ENCODE measurements around the gene ZNF212. TPM values are rescaled to one million over a fixed set of nuclear protein-coding genes. Genes with fewer than 3 reads are reported as not detected.

The ZNF212 gene
- total RNA-seq, 6 experiments from 2014 or later, result 6.2 to 8.2 (median 6.3) TPM

GRCh38 chr7:149196705-149197171, 42.7 kb upstream of the ZNF212 start:
- peak; percentile 39 for DNase-seq
- H3K4me1 Mint-ChIP-seq (ENCODE audit: low read depth), result peaks cover 42% of the 10 kb centered on the region
- no peak for TF ChIP-seq CTCF (IDR thresholded peaks at IDR 0.05)
- H3K27ac Mint-ChIP-seq, result peak overlapping the region; percentile 91
- no peaks in the 10 kb centered on the region for H3K9me3 Mint-ChIP-seq
- H3K4me3 Mint-ChIP-seq, result peak overlapping the region; percentile 96
- H3K36me3 Mint-ChIP-seq (ENCODE audit: low read depth), result peaks cover 38% of the 10 kb centered on the region
- H3K27me3 Mint-ChIP-seq (ENCODE audit: insufficient read depth), result peaks cover 3% of the 10 kb centered on the region; the same call in 1 of the 2 replicates

DNA sequence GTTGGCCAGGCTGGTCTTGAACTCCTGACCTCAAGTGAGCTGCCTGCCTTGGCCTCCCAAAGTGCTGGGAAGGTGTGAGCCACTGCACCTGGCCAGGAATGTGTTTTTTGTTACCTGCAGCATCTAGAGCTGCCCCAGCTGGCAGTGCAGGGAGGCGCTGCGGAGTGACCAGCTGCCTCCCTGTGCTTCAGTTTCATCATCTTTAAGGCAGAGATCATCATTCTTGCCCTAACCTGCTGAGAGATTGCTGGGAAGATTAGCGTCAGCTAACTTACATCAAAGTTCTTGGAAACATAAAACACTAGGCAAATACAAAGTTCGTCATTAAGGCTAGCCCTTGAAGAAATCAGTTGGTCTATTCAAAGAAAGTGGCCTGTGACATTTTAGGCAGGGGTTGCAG, 41.8 kb upstream of the ZNF212 start:
- Mint-ChIP-seq H3K36me3 (ENCODE audit: low read depth) (peaks cover 44% of the 10 kb centered on the region), H3K27me3 (ENCODE audit: insufficient read depth) (peaks cover 3% of the 10 kb centered on the region; the same call in 1 of the 2 replicates), H3K27ac (peak overlapping the region; percentile 38; the same call in 1 of the 2 replicates), H3K4me1 (ENCODE audit: low read depth) (peaks cover 44% of the 10 kb centered on the region), H3K9me3 (no peaks in the 10 kb centered on the region), H3K4me3 (no peak overlapping the region)
- TF ChIP-seq CTCF (IDR thresholded peaks at IDR 0.05), result no peak
- DNase-seq, result no peak

GRCh38 chr7:149198161-149198816, 41.2 kb upstream of the ZNF212 start:
- DNase-seq, result no peak
- H3K27me3 Mint-ChIP-seq (ENCODE audit: insufficient read depth), result peaks cover 3% of the 10 kb centered on the region; the same call in 1 of the 2 replicates
- H3K36me3 Mint-ChIP-seq (ENCODE audit: low read depth), result peaks cover 50% of the 10 kb centered on the region
- peaks cover 51% of the 10 kb centered on the region for H3K4me1 Mint-ChIP-seq (ENCODE audit: low read depth)
- H3K4me3 Mint-ChIP-seq, result no peak overlapping the region
- no peak for TF ChIP-seq CTCF (IDR thresholded peaks at IDR 0.05)
- 0 out of 2 replicates have a peak overlapping the region, but pooled peaks have one; percentile 38 for H3K27ac Mint-ChIP-seq
- no peaks in the 10 kb centered on the region for H3K9me3 Mint-ChIP-seq

GRCh38 chr7:149199234-149199995, 40.0 kb upstream of the ZNF212 start:
- Mint-ChIP-seq H3K4me1 (ENCODE audit: low read depth) (peaks cover 59% of the 10 kb centered on the region), H3K4me3 (peak overlapping the region; percentile 27; the same call in 1 of the 2 replicates), H3K36me3 (ENCODE audit: low read depth) (peaks cover 62% of the 10 kb centered on the region), H3K27me3 (ENCODE audit: insufficient read depth) (peaks cover 3% of the 10 kb centered on the region; the same call in 1 of the 2 replicates), H3K9me3 (no peaks in the 10 kb centered on the region), H3K27ac (peak overlapping the region; percentile 79)
- peak; percentile 14 for DNase-seq
- no peak for TF ChIP-seq CTCF (IDR thresholded peaks at IDR 0.05)

GRCh38 chr7:149202831-149203231, 36.6 kb upstream of the ZNF212 start:
- DNase-seq, result peak; percentile 41
- Mint-ChIP-seq H3K4me3 (no peak overlapping the region), H3K4me1 (ENCODE audit: low read depth) (peaks cover 46% of the 10 kb centered on the region), H3K27ac (peak overlapping the region; percentile 32; the same call in 1 of the 2 replicates), H3K36me3 (ENCODE audit: low read depth) (peaks cover 81% of the 10 kb centered on the region), H3K9me3 (no peaks in the 10 kb centered on the region), H3K27me3 (ENCODE audit: insufficient read depth) (no peaks in the 10 kb centered on the region; the same call in 1 of the 2 replicates)
- TF ChIP-seq CTCF (IDR thresholded peaks at IDR 0.05), result no peak
